Keratinocyte (primary cell): ENCODE measurements around the gene MAML2. TPM values are rescaled to one million over a fixed set of nuclear protein-coding genes. Genes with fewer than 3 reads are reported as not detected.
A peak's percentile ranks its signal among the peaks of the same experiment; 100 is the strongest.

Experiments
- DNase-seq: peaks from one replicate; pipeline ENCODE4 v3.0.0-alpha.2; 2011; ENCODE audit warnings: low read depth, missing footprints, low spot score
- FAIRE-seq: peaks from 2 replicates; lab custom pipeline; 2011; peaks lifted over from hg19 to GRCh38; lab: Jason Lieb, UNC
- H2AFZ ChIP-seq: 2 replicates; pipeline ENCODE4 v1.6.0; 2012; ENCODE audit warnings: low read length, control low read depth, inconsistent platforms; ENCODE audit not compliant: control insufficient read depth
- H3K27ac ChIP-seq: 2 replicates; pipeline ENCODE4 v1.5.1; 2011; ENCODE audit warnings: low read length; ENCODE audit not compliant: control insufficient read depth, insufficient read depth
- H3K27me3 ChIP-seq: 3 replicates; pipeline ENCODE4 v1.6.0; 2011; ENCODE audit warnings: low read length; ENCODE audit not compliant: control insufficient read depth, insufficient read depth; ENCODE audit errors: extremely low read depth
- H3K36me3 ChIP-seq, 2 experiments: 2 replicates in 1 of 2; 3 replicates in 1 of 2; pipeline ENCODE4 v1.5.1; 2011; ENCODE audit warnings: low read length in 2 of 2, mild to moderate bottlenecking in 1 of 2; ENCODE audit not compliant: control insufficient read depth in 2 of 2, insufficient read depth in 2 of 2; ENCODE audit errors: extremely low read depth in 1 of 2
- H3K4me1 ChIP-seq: 3 replicates; pipeline ENCODE4 v1.5.1; 2011; ENCODE audit warnings: low read length; ENCODE audit not compliant: control insufficient read depth, insufficient read depth; ENCODE audit errors: extremely low read depth
- H3K4me2 ChIP-seq: 3 replicates; pipeline ENCODE4 v1.6.0; 2011; ENCODE audit warnings: low read depth, low read length; ENCODE audit not compliant: control insufficient read depth, insufficient read depth; ENCODE audit errors: extremely low read depth
- H3K4me3 ChIP-seq, 3 experiments: fragments of 200-600 bp in 1 of 3; sonication (generic) in 1 of 3; 2 replicates in 2 of 3; 3 replicates in 1 of 3; pipeline ENCODE4 v1.5.1; 2011 to 2016; ENCODE audit warnings: low read length in 3 of 3, mild to moderate bottlenecking in 3 of 3, control low read depth in 2 of 3, inconsistent platforms in 1 of 3, low read depth in 1 of 3, mixed read lengths in 1 of 3, mixed run types in 1 of 3, moderate library complexity in 1 of 3; ENCODE audit not compliant: control insufficient read depth in 2 of 3, insufficient read depth in 2 of 3; ENCODE audit errors: extremely low read depth in 1 of 3
- H3K79me2 ChIP-seq: 2 replicates; pipeline ENCODE4 v1.6.0; 2012; ENCODE audit warnings: low read length; ENCODE audit not compliant: control insufficient read depth, insufficient read depth
- H3K9ac ChIP-seq: 3 replicates; pipeline ENCODE4 v1.6.0; 2011; ENCODE audit warnings: low read length; ENCODE audit not compliant: control insufficient read depth, insufficient read depth; ENCODE audit errors: extremely low read depth
- H3K9me1 ChIP-seq: 3 replicates; pipeline ENCODE4 v1.6.0; 2011; ENCODE audit warnings: low read length; ENCODE audit not compliant: control insufficient read depth, insufficient read depth; ENCODE audit errors: extremely low read depth
- H3K9me3 ChIP-seq: 2 replicates; pipeline ENCODE4 v1.5.1; 2012; ENCODE audit warnings: low read depth, low read length; ENCODE audit not compliant: control insufficient read depth
- H4K20me1 ChIP-seq: 3 replicates; pipeline ENCODE4 v1.6.0; 2011; ENCODE audit warnings: low read length; ENCODE audit not compliant: control insufficient read depth, insufficient read depth; ENCODE audit errors: extremely low read depth
- CTCF ChIP-seq, 3 experiments: IDR thresholded peaks in 1 of 3; conservative IDR thresholded peaks in 1 of 3; optimal IDR thresholded peaks in 1 of 3; 2 replicates in 2 of 3; 3 replicates in 1 of 3; pipeline versions ENCODE3 to v1.5.1; 2011; ENCODE audit warnings: low read length in 3 of 3, mild to moderate bottlenecking in 3 of 3, moderate library complexity in 2 of 3, control low read depth in 1 of 3, inconsistent platforms in 1 of 3; ENCODE audit not compliant: insufficient read depth in 2 of 3; ENCODE audit errors: extremely low read depth in 1 of 3
- EZH2 ChIP-seq: IDR thresholded peaks from one replicate; pipeline ENCODE4 v1.6.1; 2012; ENCODE audit warnings: inconsistent platforms, mild to moderate bottlenecking, low read length, moderate library complexity
- dilution Hi-C: fragments of 300-500 bp; cut with MboI; formaldehyde crosslinking; loops from one replicate; pipeline ENCODE4 v1.7.0; 2020; ENCODE audit warnings: low sequenced_read_pairs; ENCODE audit not compliant: extremely low pct_ligation_motif_present
- polyA plus RNA-seq, 5 experiments: library from polyadenylated mRNA; depleted of rRNA in 3 of 5; stranded (reverse) in 3 of 5; stranded (forward) in 1 of 5; unstranded in 1 of 5; fragments of >200 nt; gene quantifications; 1 replicate in 1 of 5; 2 replicates in 3 of 5; 3 replicates in 1 of 5; pipeline versions ENCODE4 v1.2.1 to v1.2.3, GENCODE V29; 2011 to 2012; ENCODE audit warnings: missing spikeins in 2 of 5, low read depth in 1 of 5, low replicate concordance in 1 of 5

The MAML2 gene
- polyA plus RNA-seq, 1 donor (not counting 4 experiments of a cell fraction or from before 2014, with no cell fraction given), result 4.2 TPM

- H2AFZ ChIP-seq, result peak overlapping the region; percentile 49
- dilution Hi-C loops, result no loop called here
- H3K4me1 ChIP-seq, result peaks cover 46% of the 10 kb centered on the region
- no peaks in the 10 kb centered on the region for H3K79me2 ChIP-seq
- H3K9ac ChIP-seq, result no peak overlapping the region
- TF ChIP-seq EZH2 (no peak), CTCF (optimal IDR thresholded peaks at IDR 0.05 in 1 of 3, IDR thresholded peaks at IDR 0.05 in 1 of 3, conservative IDR thresholded peaks at IDR 0.05 in 1 of 3; ENCODE audit: extremely low read depth in 1 of 3, insufficient read depth in 2 of 3, low read length in 3 of 3) (no peak)
- H3K27me3 ChIP-seq, result no peaks in the 10 kb centered on the region
- FAIRE-seq (no peak), DNase-seq (no peak)
- H3K9me1 ChIP-seq, result peaks cover 1% of the 10 kb centered on the region
- H3K27ac ChIP-seq, result peak overlapping the region; percentile 27
- H3K4me2 ChIP-seq, result peak overlapping the region; percentile 59
- peaks cover 0 to 1% of the 10 kb centered on the region in 2 experiments for H3K36me3 ChIP-seq
- no peaks in the 10 kb centered on the region for H3K9me3 ChIP-seq
- no peaks in the 10 kb centered on the region for H4K20me1 ChIP-seq
- peak overlapping the region in 1 of 3 experiments; percentile 3 for H3K4me3 ChIP-seq
Observed at GRCh38 chr11:96096360-96096759, 246.6 kb downstream of the MAML2 start.

GRCh38 chr11:96095884-96096303, 247.1 kb downstream of the MAML2 start:
- FAIRE-seq (peak; percentile 20), DNase-seq (no peak)
- Histone ChIP-seq H3K4me3 (peak overlapping the region in 1 of 3 experiments; percentile 3), H3K9me1 (no peaks in the 10 kb centered on the region), H3K79me2 (no peaks in the 10 kb centered on the region), H3K27me3 (no peaks in the 10 kb centered on the region), H3K27ac (peak overlapping the region; percentile 27), H3K4me2 (peak overlapping the region; percentile 59), H3K9me3 (no peaks in the 10 kb centered on the region), H3K36me3 (peaks cover 0 to 1% of the 10 kb centered on the region in 2 experiments), H4K20me1 (no peaks in the 10 kb centered on the region), H2AFZ (peak overlapping the region; percentile 64), H3K9ac (peak overlapping the region; percentile 14), H3K4me1 (peaks cover 42% of the 10 kb centered on the region)
- TF ChIP-seq CTCF (optimal IDR thresholded peaks at IDR 0.05 in 1 of 3, IDR thresholded peaks at IDR 0.05 in 1 of 3, conservative IDR thresholded peaks at IDR 0.05 in 1 of 3; ENCODE audit: extremely low read depth in 1 of 3, insufficient read depth in 2 of 3, low read length in 3 of 3), result no peak
- no peak for TF ChIP-seq EZH2
- dilution Hi-C loops, result no loop called here
